Activated T-cell treated with anti-CD3 and anti-CD28 coated beads, Interleukin-2, amount 50 U/mL, for 1 hour (primary cell): ENCODE measurements around the gene ST6GALNAC6.

Source experiments
- DNase-seq: peaks from one replicate; pipeline ENCODE4 v3.0.0-alpha.2; 2020

Gene ST6GALNAC6

GRCh38 chr9:127899128-127899943 is at the start of gene ST6GALNAC6:
Gene ST6GALNAC6, minus strand, starts transcription at chr9:127899603. Its CDS starts 1,622 bp downstream, at chr9:127897981.
- DNase-seq, result peak; percentile 79

GRCh38 chr9:127947841-127948710 is 48.7 kb upstream of the ST6GALNAC6 start:
- no peak for DNase-seq

GRCh38 chr9:127946728-127947127 is 47.3 kb upstream of the ST6GALNAC6 start:
- no peak for DNase-seq

GRCh38 chr9:127945942-127946341 is 46.5 kb upstream of the ST6GALNAC6 start:
- no peak for DNase-seq

- no peak for DNase-seq
These were observed 45.9 kb upstream of the ST6GALNAC6 start for GRCh38 chr9:127945338-127945737.

GRCh38 chr9:127944586-127945218 is 45.3 kb upstream of the ST6GALNAC6 start:
- no peak for DNase-seq

GRCh38 chr9:127943731-127944144 is 44.3 kb upstream of the ST6GALNAC6 start:
- peak; percentile 80 for DNase-seq

- no peak for DNase-seq
These were observed 43.7 kb upstream of the ST6GALNAC6 start for GRCh38 chr9:127943011-127943662.

GRCh38 chr9:127942216-127943010 is 43.0 kb upstream of the ST6GALNAC6 start:
- DNase-seq, result peak; percentile 62

- DNase-seq, result no peak
These were observed 42.5 kb upstream of the ST6GALNAC6 start for GRCh38 chr9:127941961-127942215.

- no peak for DNase-seq
These were observed 41.9 kb upstream of the ST6GALNAC6 start for GRCh38 chr9:127941062-127941960.

- DNase-seq, result no peak
These were observed 41.2 kb upstream of the ST6GALNAC6 start for GRCh38 chr9:127940593-127940992.

- no peak for DNase-seq
These were observed 38.9 kb upstream of the ST6GALNAC6 start for GRCh38 chr9:127938298-127938690.

GRCh38 chr9:127937388-127938297 is 38.2 kb upstream of the ST6GALNAC6 start, which contains the start of gene DPM2:
Gene DPM2, minus strand, starts transcription at chr9:127937854. Its CDS starts 34 bp downstream, at chr9:127937820.
- DNase-seq, result peak; percentile 83

GRCh38 chr9:127937056-127937387 is 37.6 kb upstream of the ST6GALNAC6 start:
- DNase-seq, result no peak

GRCh38 chr9:127936347-127936852 is 37.0 kb upstream of the ST6GALNAC6 start:
- no peak for DNase-seq

GRCh38 chr9:127935765-127936221 is 36.4 kb upstream of the ST6GALNAC6 start:
- no peak for DNase-seq

- DNase-seq, result no peak
These were observed 35.6 kb upstream of the ST6GALNAC6 start for GRCh38 chr9:127934986-127935385.

- DNase-seq, result no peak
These were observed 34.8 kb upstream of the ST6GALNAC6 start for GRCh38 chr9:127934248-127934647.
